SK-N-SH (cell line): Measurements from ENCODE around the gene PPP1R13L.

Source experiments
- CHD2 ChIP-seq: fragments of 150-350 bp; IDR thresholded peaks from 2 replicates; pipeline ENCODE4 v1.6.1; 2018; ENCODE audit warnings: low read length; ENCODE audit not compliant: partially characterized antibody
- CTCF ChIP-seq: fragments of 200-600 bp; sonication (generic); IDR thresholded peaks from 2 replicates; pipeline ENCODE4 v1.6.1; 2017; ENCODE audit warnings: antibody characterized with exemption, mild to moderate bottlenecking, moderate library complexity
- EP300 ChIP-seq, 2 experiments: IDR thresholded peaks; 2 replicates each; pipeline versions ENCODE4 v1.4.0 to v1.6.1; 2012; ENCODE audit warnings: borderline replicate concordance in 1 of 2, low read depth in 1 of 2, low read length in 1 of 2
- EZH2phosphoT487 ChIP-seq: fragments of 200-600 bp; sonication (generic); IDR thresholded peaks from 2 replicates; pipeline ENCODE4 v1.6.1; 2017; ENCODE audit warnings: low read depth, mixed run types, mild to moderate bottlenecking, antibody characterized with exemption, moderate library complexity, borderline replicate concordance
- FOSL2 ChIP-seq: IDR thresholded peaks from 2 replicates; pipeline ENCODE4 v1.4.0; 2012; ENCODE audit warnings: low read depth, mild to moderate bottlenecking, moderate library complexity, borderline replicate concordance
- FOXJ3 ChIP-seq: sonication (generic); formaldehyde crosslinking; IDR thresholded peaks from 2 replicates; pipeline ENCODE4 v1.5.1; 2020; ENCODE audit warnings: mild to moderate bottlenecking, missing genetic modification reagents
- GATA2 ChIP-seq: sonication (generic); formaldehyde crosslinking; IDR thresholded peaks from 2 replicates; pipeline ENCODE4 v1.5.0; 2020; ENCODE audit warnings: mild to moderate bottlenecking, missing genetic modification reagents
- JUND ChIP-seq: IDR thresholded peaks from 2 replicates; pipeline ENCODE4 v1.4.0; 2012
- POLR2AphosphoS5 ChIP-seq: IDR thresholded peaks from 2 replicates; pipeline ENCODE4 v1.6.1; 2012; ENCODE audit warnings: low read depth, low read length
- REST ChIP-seq: IDR thresholded peaks from 2 replicates; pipeline ENCODE4 v1.6.1; 2012; ENCODE audit warnings: mild to moderate bottlenecking, low read depth, low read length, moderate library complexity
- TAF1 ChIP-seq: IDR thresholded peaks from 2 replicates; pipeline ENCODE4 v1.6.1; 2012; ENCODE audit warnings: low read depth, mild to moderate bottlenecking, low read length, moderate library complexity, borderline replicate concordance
- TCF12 ChIP-seq: IDR thresholded peaks from 2 replicates; pipeline ENCODE4 v1.4.0; 2012
- TF ChIP-seq, protein P1 (sequence below): IDR thresholded peaks from 2 replicates; pipeline ENCODE4 v1.4.0; 2012; ENCODE audit warnings: low read depth, borderline replicate concordance

GRCh38 chr19:45420356-45420755, 15.5 kb upstream of the PPP1R13L start:
- TF ChIP-seq TCF12, result no peak
- TF ChIP-seq TAF1, result no peak
- no peak for TF ChIP-seq GATA2 (CRISPR knock-in tag)
- no peak for TF ChIP-seq REST
- no peak for TF ChIP-seq JUND
- TF ChIP-seq, protein P1, sequence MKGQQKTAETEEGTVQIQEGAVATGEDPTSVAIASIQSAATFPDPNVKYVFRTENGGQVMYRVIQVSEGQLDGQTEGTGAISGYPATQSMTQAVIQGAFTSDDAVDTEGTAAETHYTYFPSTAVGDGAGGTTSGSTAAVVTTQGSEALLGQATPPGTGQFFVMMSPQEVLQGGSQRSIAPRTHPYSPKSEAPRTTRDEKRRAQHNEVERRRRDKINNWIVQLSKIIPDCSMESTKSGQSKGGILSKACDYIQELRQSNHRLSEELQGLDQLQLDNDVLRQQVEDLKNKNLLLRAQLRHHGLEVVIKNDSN, result no peak
- TF ChIP-seq CTCF, result no peak
- TF ChIP-seq CHD2, result no peak
- no peak for TF ChIP-seq FOXJ3 (CRISPR knock-in tag)
- no peak for TF ChIP-seq EZH2phosphoT487
- TF ChIP-seq POLR2AphosphoS5, result no peak
- TF ChIP-seq FOSL2, result no peak
- no peak for TF ChIP-seq EP300 (IDR thresholded peaks at IDR 0.05; ENCODE audit: borderline replicate concordance in 1 of 2, low read depth in 1 of 2, low read length in 1 of 2)
